ENCODE measurements around the gene ATP2C1.

Gene ATP2C1

GRCh38 chr3:130939753-130940152 is 45.9 kb downstream of the ATP2C1 start:
- no peak for DNase-seq

GRCh38 chr3:130941793-130942192 is 47.9 kb downstream of the ATP2C1 start:
- Histone ChIP-seq H3K9me3 (no peaks in the 10 kb centered on the region), H3K27me3 (no peaks in the 10 kb centered on the region), H3K4me3 (ENCODE audit: low read depth, low read length) (no peak overlapping the region), H3K4me1 (no peaks in the 10 kb centered on the region), H3K36me3 (peaks cover 62% of the 10 kb centered on the region)
- DNase-seq: no peak
- TF ChIP-seq CTCF (IDR thresholded peaks at IDR 0.05; ENCODE audit: low read depth, low read length): no peak

More at GRCh38 chr3:130939753-130940152, 45.9 kb downstream of the ATP2C1 start:
- Histone ChIP-seq H3K9me3 (no peaks in the 10 kb centered on the region), H3K4me3 (ENCODE audit: low read depth, low read length) (no peak overlapping the region), H3K4me1 (no peaks in the 10 kb centered on the region), H3K27me3 (no peaks in the 10 kb centered on the region), H3K36me3 (peaks cover 52% of the 10 kb centered on the region)
- no peak for TF ChIP-seq CTCF (IDR thresholded peaks at IDR 0.05; ENCODE audit: low read depth, low read length)

GRCh38 chr3:130946882-130947281 is 53.0 kb downstream of the ATP2C1 start:
- Histone ChIP-seq H3K36me3 (peaks cover 65% of the 10 kb centered on the region), H3K9me3 (no peaks in the 10 kb centered on the region)
- no peak for TF ChIP-seq CTCF (IDR thresholded peaks at IDR 0.05; ENCODE audit: low read depth, low read length)

GRCh38 chr3:130948001-130948773 is 54.3 kb downstream of the ATP2C1 start:
- Histone ChIP-seq H3K4me3 (ENCODE audit: low read depth, low read length) (no peak overlapping the region), H3K27me3 (no peaks in the 10 kb centered on the region), H3K36me3 (peaks cover 52% of the 10 kb centered on the region), H3K4me1 (no peaks in the 10 kb centered on the region), H3K9me3 (no peaks in the 10 kb centered on the region)
- no peak for TF ChIP-seq CTCF (IDR thresholded peaks at IDR 0.05; ENCODE audit: low read depth, low read length)
- DNase-seq: no peak

More at GRCh38 chr3:130946882-130947281, 53.0 kb downstream of the ATP2C1 start:
- Histone ChIP-seq H3K27me3 (no peaks in the 10 kb centered on the region), H3K4me1 (no peaks in the 10 kb centered on the region), H3K4me3 (ENCODE audit: low read depth, low read length) (no peak overlapping the region)
- DNase-seq: no peak

- H3K9me3 ChIP-seq: no peaks in the 10 kb centered on the region
- no peak for DNase-seq
- no peak for TF ChIP-seq CTCF (IDR thresholded peaks at IDR 0.05; ENCODE audit: low read depth, low read length)
- no peaks in the 10 kb centered on the region for H3K27me3 ChIP-seq
- no peaks in the 10 kb centered on the region for H3K4me1 ChIP-seq
- peaks cover 51% of the 10 kb centered on the region for H3K36me3 ChIP-seq
- H3K4me3 ChIP-seq (ENCODE audit: low read depth, low read length): no peak overlapping the region
Observed at GRCh38 chr3:130948929-130949328, 55.0 kb downstream of the ATP2C1 start.

GRCh38 chr3:130950124-130950523 is 56.2 kb downstream of the ATP2C1 start:
- Histone ChIP-seq H3K27me3 (no peaks in the 10 kb centered on the region), H3K4me3 (ENCODE audit: low read depth, low read length) (no peak overlapping the region), H3K4me1 (no peaks in the 10 kb centered on the region), H3K9me3 (no peaks in the 10 kb centered on the region), H3K36me3 (peaks cover 46% of the 10 kb centered on the region)
- no peak for TF ChIP-seq CTCF (IDR thresholded peaks at IDR 0.05; ENCODE audit: low read depth, low read length)
- no peak for DNase-seq

Measured in BE2C (cell line).